SK-N-SH (cell line): ENCODE data around the gene TEAD1. TPM values are rescaled to one million over a fixed set of nuclear protein-coding genes. Genes with fewer than 3 reads are reported as not detected.
A peak's percentile ranks its signal among the peaks of the same experiment; 100 is the strongest.

ENCODE experiments used
- CTCF ChIA-PET: fragments of 300-600, 350-600 bp; formaldehyde crosslinking; extraction: SDS; loops from one replicate; lab custom pipeline; 2021; lab: Yijun Ruan, JAX
- POLR2A ChIA-PET: fragments of 350-600 bp; sonication (Branson Sonifier 250); formaldehyde crosslinking; extraction: SDS; loops from one replicate; lab custom pipeline; 2020; ENCODE audit warnings: antibody characterized with exemption, inconsistent platforms; lab: Yijun Ruan, JAX
- DNase-seq: peaks from one replicate; pipeline ENCODE4 v3.0.0; 2012
- H2AFZ ChIP-seq: fragments of 200-600 bp; sonication (generic); 2 replicates; pipeline ENCODE4 v1.8.1; 2016; ENCODE audit warnings: antibody characterized with exemption, mild to moderate bottlenecking, low read depth
- H3F3A ChIP-seq: fragments of 200-600 bp; sonication (generic); replicated peaks from 2 replicates; pipeline ENCODE3; 2016; ENCODE audit warnings: antibody characterized with exemption, mild to moderate bottlenecking; ENCODE audit not compliant: insufficient read depth
- H3K27ac ChIP-seq, 2 experiments: fragments of 200-500 bp in 1 of 2; fragments of 200-600 bp in 1 of 2; sonication (Bioruptor generic) in 1 of 2; sonication (generic), shearing (Covaris generic) in 1 of 2; 2 replicates each; pipeline versions ENCODE4 v1.5.1 to v1.6.1; 2014 to 2016; ENCODE audit warnings: low read depth in 2 of 2, inconsistent platforms in 1 of 2, low read length in 1 of 2, mild to moderate bottlenecking in 1 of 2, mixed read lengths in 1 of 2
- H3K27me3 ChIP-seq: fragments of 200-600 bp; sonication (generic), shearing (Covaris generic); 2 replicates; pipeline ENCODE4 v1.6.1; 2016; ENCODE audit warnings: mixed run types; ENCODE audit not compliant: insufficient read depth
- H3K36me3 ChIP-seq, 2 experiments: fragments of 200-500 bp in 1 of 2; fragments of 200-600 bp in 1 of 2; sonication (Bioruptor generic) in 1 of 2; sonication (generic) in 1 of 2; replicated peaks in 1 of 2; 2 replicates each; pipeline versions ENCODE3 to v1.5.1; 2014 to 2016; ENCODE audit warnings: low read length in 1 of 2, mild to moderate bottlenecking in 1 of 2; ENCODE audit not compliant: insufficient read depth in 2 of 2, control insufficient read depth in 1 of 2
- H3K4me1 ChIP-seq, 2 experiments: fragments of 200-500 bp in 1 of 2; fragments of 200-600 bp in 1 of 2; sonication (Bioruptor generic) in 1 of 2; sonication (generic), shearing (Covaris generic) in 1 of 2; 2 replicates each; pipeline versions ENCODE4 v1.5.1 to v1.6.1; 2014 to 2016; ENCODE audit warnings: low read depth in 1 of 2, low read length in 1 of 2, mixed run types in 1 of 2; ENCODE audit not compliant: insufficient read depth in 2 of 2, control insufficient read depth in 1 of 2
- H3K4me2 ChIP-seq: fragments of 200-600 bp; sonication (generic), shearing (Covaris generic); 2 replicates; pipeline ENCODE4 v1.6.1; 2017; ENCODE audit warnings: mixed run types
- H3K4me3 ChIP-seq, 2 experiments: fragments of 200-500 bp in 1 of 2; fragments of 200-600 bp in 1 of 2; sonication (Bioruptor generic) in 1 of 2; sonication (generic), shearing (Covaris generic) in 1 of 2; 2 replicates each; pipeline versions ENCODE4 v1.5.1 to v1.8.1; 2014 to 2016; ENCODE audit warnings: low read depth in 2 of 2, inconsistent platforms in 1 of 2, low read length in 1 of 2, mild to moderate bottlenecking in 1 of 2, mixed read lengths in 1 of 2, moderate library complexity in 1 of 2
- H3K79me2 ChIP-seq: fragments of 200-600 bp; sonication (generic); 2 replicates; pipeline ENCODE4 v1.8.1; 2017; ENCODE audit warnings: mild to moderate bottlenecking; ENCODE audit not compliant: insufficient read depth
- H3K9ac ChIP-seq: fragments of 200-600 bp; sonication (generic); 2 replicates; pipeline ENCODE4 v1.6.1; 2017; ENCODE audit warnings: mixed run types
- H3K9me2 ChIP-seq: fragments of 200-600 bp; sonication (generic); 2 replicates; pipeline ENCODE4 v1.6.1; 2017; ENCODE audit warnings: mixed run types
- H3K9me3 ChIP-seq: fragments of 200-600 bp; sonication (generic); 2 replicates; pipeline ENCODE4 v1.6.1; 2017; ENCODE audit warnings: mixed run types, mild to moderate bottlenecking, moderate library complexity
- H4K20me1 ChIP-seq: fragments of 200-600 bp; sonication (generic); 2 replicates; pipeline ENCODE4 v1.6.1; 2017; ENCODE audit warnings: mild to moderate bottlenecking, mixed run types; ENCODE audit not compliant: insufficient read depth
- CHD2 ChIP-seq: fragments of 150-350 bp; IDR thresholded peaks from 2 replicates; pipeline ENCODE4 v1.6.1; 2018; ENCODE audit warnings: low read length; ENCODE audit not compliant: partially characterized antibody
- EP300 ChIP-seq, 2 experiments: IDR thresholded peaks; 2 replicates each; pipeline versions ENCODE4 v1.4.0 to v1.6.1; 2012; ENCODE audit warnings: borderline replicate concordance in 1 of 2, low read depth in 1 of 2, low read length in 1 of 2
- EZH2phosphoT487 ChIP-seq: fragments of 200-600 bp; sonication (generic); IDR thresholded peaks from 2 replicates; pipeline ENCODE4 v1.6.1; 2017; ENCODE audit warnings: low read depth, mixed run types, mild to moderate bottlenecking, antibody characterized with exemption, moderate library complexity, borderline replicate concordance
- FOXJ3 ChIP-seq: sonication (generic); formaldehyde crosslinking; IDR thresholded peaks from 2 replicates; pipeline ENCODE4 v1.5.1; 2020; ENCODE audit warnings: mild to moderate bottlenecking, missing genetic modification reagents
- FOXM1 ChIP-seq: IDR thresholded peaks from 2 replicates; pipeline ENCODE4 v1.4.0; 2012; ENCODE audit warnings: low read depth, mild to moderate bottlenecking
- GATA2 ChIP-seq: sonication (generic); formaldehyde crosslinking; IDR thresholded peaks from 2 replicates; pipeline ENCODE4 v1.5.0; 2020; ENCODE audit warnings: mild to moderate bottlenecking, missing genetic modification reagents
- MXI1 ChIP-seq: IDR thresholded peaks from 2 replicates; pipeline ENCODE4 v1.6.1; 2012; ENCODE audit warnings: mild to moderate bottlenecking, low read depth, low read length, improper control_type of control experiment
- NFIC ChIP-seq: IDR thresholded peaks from 2 replicates; pipeline ENCODE4 v1.4.0; 2012; ENCODE audit warnings: borderline replicate concordance
- PBX3 ChIP-seq: IDR thresholded peaks from 2 replicates; pipeline ENCODE4; 2012
- POLR2AphosphoS5 ChIP-seq: IDR thresholded peaks from 2 replicates; pipeline ENCODE4 v1.6.1; 2012; ENCODE audit warnings: low read depth, low read length
- RAD21 ChIP-seq: IDR thresholded peaks from 2 replicates; pipeline ENCODE4 v1.6.1; 2012; ENCODE audit warnings: mild to moderate bottlenecking, low read length
- RCOR1 ChIP-seq: fragments of 150-350 bp; IDR thresholded peaks from 2 replicates; pipeline ENCODE4 v1.6.1; 2017; ENCODE audit warnings: antibody characterized with exemption, low read length
- SMC3 ChIP-seq: IDR thresholded peaks from 2 replicates; pipeline ENCODE4 v1.6.1; 2012; ENCODE audit warnings: low read depth, low read length, improper control_type of control experiment
- TCF12 ChIP-seq: IDR thresholded peaks from 2 replicates; pipeline ENCODE4 v1.4.0; 2012
- whole genome bisulfite sequencing: methylation state at CpG from one replicate; pipeline ENCODE4 v1.1.6; 2017; ENCODE audit warnings: low lambda C conversion rate; 5-methylcytosine and 5-hydroxymethylcytosine counted together
- polyA plus RNA-seq, 3 experiments: library from polyadenylated mRNA; depleted of rRNA; stranded (reverse); fragments of >200 nt; gene quantifications; 2 replicates each; pipeline ENCODE4 v1.2.3, GENCODE V29; 2012
- TF ChIP-seq, protein P1 (sequence below): IDR thresholded peaks from 2 replicates; pipeline ENCODE4 v1.6.1; 2012; ENCODE audit warnings: mild to moderate bottlenecking, low read depth, low read length, moderate library complexity

Gene TEAD1
- polyA plus RNA-seq, 1 of the 3 experiments (the other 2 are of a cell fraction), result 31.2 TPM

GRCh38 chr11:12812849-12813248 lies 138.6 kb downstream of the TEAD1 start:
- Histone ChIP-seq H3F3A (peaks cover 35% of the 10 kb centered on the region), H3K27ac (peak overlapping the region; percentile 86 to 96; a peak in 3 of 4 replicates), H2AFZ (no peak overlapping the region), H3K9me2 (no peaks in the 10 kb centered on the region), H3K79me2 (peaks cover 97% of the 10 kb centered on the region), H3K9me3 (no peaks in the 10 kb centered on the region), H3K27me3 (no peaks in the 10 kb centered on the region), H3K36me3 (peaks cover 0 to 5% of the 10 kb centered on the region in 2 experiments), H3K4me3 (no peak overlapping the region), H3K4me1 (peaks cover 62 to 89% of the 10 kb centered on the region in 2 experiments), H3K4me2 (peak overlapping the region; percentile 72; the same call in 1 of the 2 replicates), H4K20me1 (peaks cover 82% of the 10 kb centered on the region), H3K9ac (no peak overlapping the region)
- POLR2A ChIA-PET, result interaction anchor here (1.1 to 3.1 kb wide), 7 partner anchors 10 to 494 kb away, joined by 4 to 13 read pairs (median 6); no protein-coding TSS in a partner anchor
- 0 out of 2 replicates have a peak, but pooled peaks have one; percentile 43 for TF ChIP-seq POLR2AphosphoS5
- TF ChIP-seq, protein P1, sequence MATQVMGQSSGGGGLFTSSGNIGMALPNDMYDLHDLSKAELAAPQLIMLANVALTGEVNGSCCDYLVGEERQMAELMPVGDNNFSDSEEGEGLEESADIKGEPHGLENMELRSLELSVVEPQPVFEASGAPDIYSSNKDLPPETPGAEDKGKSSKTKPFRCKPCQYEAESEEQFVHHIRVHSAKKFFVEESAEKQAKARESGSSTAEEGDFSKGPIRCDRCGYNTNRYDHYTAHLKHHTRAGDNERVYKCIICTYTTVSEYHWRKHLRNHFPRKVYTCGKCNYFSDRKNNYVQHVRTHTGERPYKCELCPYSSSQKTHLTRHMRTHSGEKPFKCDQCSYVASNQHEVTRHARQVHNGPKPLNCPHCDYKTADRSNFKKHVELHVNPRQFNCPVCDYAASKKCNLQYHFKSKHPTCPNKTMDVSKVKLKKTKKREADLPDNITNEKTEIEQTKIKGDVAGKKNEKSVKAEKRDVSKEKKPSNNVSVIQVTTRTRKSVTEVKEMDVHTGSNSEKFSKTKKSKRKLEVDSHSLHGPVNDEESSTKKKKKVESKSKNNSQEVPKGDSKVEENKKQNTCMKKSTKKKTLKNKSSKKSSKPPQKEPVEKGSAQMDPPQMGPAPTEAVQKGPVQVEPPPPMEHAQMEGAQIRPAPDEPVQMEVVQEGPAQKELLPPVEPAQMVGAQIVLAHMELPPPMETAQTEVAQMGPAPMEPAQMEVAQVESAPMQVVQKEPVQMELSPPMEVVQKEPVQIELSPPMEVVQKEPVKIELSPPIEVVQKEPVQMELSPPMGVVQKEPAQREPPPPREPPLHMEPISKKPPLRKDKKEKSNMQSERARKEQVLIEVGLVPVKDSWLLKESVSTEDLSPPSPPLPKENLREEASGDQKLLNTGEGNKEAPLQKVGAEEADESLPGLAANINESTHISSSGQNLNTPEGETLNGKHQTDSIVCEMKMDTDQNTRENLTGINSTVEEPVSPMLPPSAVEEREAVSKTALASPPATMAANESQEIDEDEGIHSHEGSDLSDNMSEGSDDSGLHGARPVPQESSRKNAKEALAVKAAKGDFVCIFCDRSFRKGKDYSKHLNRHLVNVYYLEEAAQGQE, result no peak
- peak; percentile 38; the same call in 1 of the 2 replicates for TF ChIP-seq RAD21
- no peak for TF ChIP-seq MXI1
- no peak for TF ChIP-seq PBX3
- TF ChIP-seq NFIC, result 0 out of 2 replicates have a peak, but pooled peaks have one; percentile 13
- peak; percentile 80 for TF ChIP-seq CHD2
- TF ChIP-seq FOXM1, result no peak
- TF ChIP-seq FOXJ3 (CRISPR knock-in tag), result peak; percentile 90
- peak; percentile 86 for TF ChIP-seq TCF12
- no peak for TF ChIP-seq SMC3
- TF ChIP-seq RCOR1, result peak; percentile 88
- no peak for TF ChIP-seq EZH2phosphoT487
- peak in 1 of 2 experiments; percentile 86; a peak in 2 of 4 replicates for TF ChIP-seq EP300 (IDR thresholded peaks at IDR 0.05; ENCODE audit: borderline replicate concordance in 1 of 2, low read depth in 1 of 2, low read length in 1 of 2)
- peak; percentile 88 for TF ChIP-seq GATA2
- CTCF ChIA-PET, result interaction anchor here (0.7 to 5.7 kb wide), 11 partner anchors 9 to 524 kb away, joined by 3 to 42 read pairs (median 5); no protein-coding TSS in a partner anchor
- WGBS, result 28% methylated on average over 4 of the region's 4 CpGs
- DNase-seq, result peak; percentile 67
